GM18861 (cell line): ENCODE measurements around the gene MEGF8.

Experiments
- ATAC-seq: cut with Tn5 transposase; IDR thresholded peaks from one replicate; pipeline ENCODE4 v1.9.1; 2021; ENCODE audit not compliant: unreplicated experiment

MEGF8 gene

GRCh38 chr19:42352301-42353259, 27.1 kb downstream of the MEGF8 start:
- no peak for ATAC-seq

GRCh38 chr19:42353341-42354015, 28.0 kb downstream of the MEGF8 start:
- no peak for ATAC-seq

GRCh38 chr19:42355896-42356295, 30.5 kb downstream of the MEGF8 start:
- ATAC-seq, result no peak

GRCh38 chr19:42356686-42357085, 31.3 kb downstream of the MEGF8 start:
- no peak for ATAC-seq

GRCh38 chr19:42357290-42357689, 31.9 kb downstream of the MEGF8 start:
- ATAC-seq, result no peak

GRCh38 chr19:42360787-42361544, 35.5 kb downstream of the MEGF8 start:
- no peak for ATAC-seq

GRCh38 chr19:42361545-42361910, 36.1 kb downstream of the MEGF8 start:
- ATAC-seq, result no peak

GRCh38 chr19:42362342-42362741, 36.9 kb downstream of the MEGF8 start:
- ATAC-seq, result no peak

- ATAC-seq, result no peak
Observed at GRCh38 chr19:42362891-42363440, 37.5 kb downstream of the MEGF8 start.

- ATAC-seq, result no peak
Observed at GRCh38 chr19:42363614-42364346, 38.3 kb downstream of the MEGF8 start.

- no peak for ATAC-seq
Observed at GRCh38 chr19:42366673-42367072, 41.2 kb downstream of the MEGF8 start.

GRCh38 chr19:42367929-42368328, 42.5 kb downstream of the MEGF8 start:
- no peak for ATAC-seq

GRCh38 chr19:42368360-42368759, 42.9 kb downstream of the MEGF8 start:
- no peak for ATAC-seq

- no peak for ATAC-seq
Observed at GRCh38 chr19:42368765-42369164, 43.3 kb downstream of the MEGF8 start.

GRCh38 chr19:42369433-42370067, 44.1 kb downstream of the MEGF8 start:
- ATAC-seq, result no peak

- no peak for ATAC-seq
Observed at GRCh38 chr19:42370068-42370520, 44.7 kb downstream of the MEGF8 start.

- no peak for ATAC-seq
Observed at GRCh38 chr19:42370626-42371175, 45.3 kb downstream of the MEGF8 start.

- ATAC-seq, result no peak
Observed at GRCh38 chr19:42374826-42375376, 49.5 kb downstream of the MEGF8 start.

GRCh38 chr19:42375415-42376176, 50.2 kb downstream of the MEGF8 start:
- no peak for ATAC-seq
